Mesendoderm (in vitro differentiated cells): ENCODE measurements around the gene SLC1A1.

ENCODE experiments used
- DNase-seq: peaks from one replicate; pipeline ENCODE4 v3.0.0; 2013
- H2AK5ac ChIP-seq: 2 replicates; pipeline ENCODE4 v1.6.1; 2013; ENCODE audit warnings: low read length, inconsistent platforms
- H2BK120ac ChIP-seq: 2 replicates; pipeline ENCODE4 v1.6.1; 2013; ENCODE audit warnings: low read depth, mild to moderate bottlenecking, low read length, moderate library complexity, mixed read lengths
- H2BK15ac ChIP-seq: replicated peaks from 2 replicates; pipeline ENCODE4 v1.6.1; 2013; ENCODE audit warnings: low read depth, mild to moderate bottlenecking, moderate library complexity
- H2BK5ac ChIP-seq: 2 replicates; pipeline ENCODE4 v1.6.1; 2013; ENCODE audit warnings: low read length, inconsistent platforms
- H3K18ac ChIP-seq: 2 replicates; pipeline ENCODE4 v1.6.1; 2013; ENCODE audit warnings: mild to moderate bottlenecking, low read length, mixed read lengths
- H3K23ac ChIP-seq: one replicate; pipeline ENCODE4 v1.6.1; 2013; ENCODE audit warnings: low read length
- H3K27ac ChIP-seq: 2 replicates; pipeline ENCODE4 v1.5.1; 2013; ENCODE audit warnings: low read depth, mild to moderate bottlenecking, inconsistent platforms, low read length, moderate library complexity
- H3K27me3 ChIP-seq: 2 replicates; pipeline ENCODE4 v1.6.1; 2013; ENCODE audit warnings: low read length, control low read depth, mild to moderate bottlenecking, inconsistent platforms; ENCODE audit not compliant: insufficient read depth, poor library complexity
- H3K36me3 ChIP-seq: 2 replicates; pipeline ENCODE4 v1.6.1; 2013; ENCODE audit warnings: low read length, inconsistent platforms; ENCODE audit not compliant: control insufficient read depth, insufficient read depth
- H3K4ac ChIP-seq: one replicate; pipeline ENCODE4 v1.6.1; 2013; ENCODE audit warnings: low read depth, mild to moderate bottlenecking, low read length, moderate library complexity
- H3K4me1 ChIP-seq: 2 replicates; pipeline ENCODE4 v1.6.1; 2013; ENCODE audit warnings: low read depth, low read length, inconsistent platforms; ENCODE audit not compliant: control insufficient read depth
- H3K4me2 ChIP-seq: 2 replicates; pipeline ENCODE4 v1.6.1; 2013; ENCODE audit warnings: low read length
- H3K4me3 ChIP-seq: 2 replicates; pipeline ENCODE4 v1.5.1; 2013; ENCODE audit warnings: mild to moderate bottlenecking, low read length
- H3K56ac ChIP-seq: one replicate; pipeline ENCODE4 v1.6.1; 2013; ENCODE audit warnings: low read length
- H3K79me1 ChIP-seq: 2 replicates; pipeline ENCODE4 v1.6.1; 2013; ENCODE audit warnings: low read length, inconsistent platforms
- H3K79me2 ChIP-seq: 2 replicates; pipeline ENCODE4 v1.6.1; 2013; ENCODE audit warnings: mild to moderate bottlenecking, low read length; ENCODE audit not compliant: control insufficient read depth, insufficient read depth
- H3K9ac ChIP-seq: 2 replicates; pipeline ENCODE4 v1.6.1; 2013; ENCODE audit warnings: low read length, inconsistent platforms
- H4K5ac ChIP-seq: one replicate; pipeline ENCODE4 v1.6.1; 2013; ENCODE audit warnings: low read length
- H4K8ac ChIP-seq: one replicate; pipeline ENCODE4 v1.6.1; 2013; ENCODE audit warnings: low read depth, mild to moderate bottlenecking, control low read depth, low read length, moderate library complexity
- WGBS: extraction: QIAGEN DNeasy Blood & Tissue Kit; methylation state at CpG from one replicate; pipeline ENCODE4 v1.1.7; 2013; ENCODE audit warnings: low lambda C conversion rate, missing lambda C conversion rate; ENCODE audit not compliant: insufficient coverage; ENCODE audit errors: extremely low coverage; 5-methylcytosine and 5-hydroxymethylcytosine counted together

Gene SLC1A1

DNA sequence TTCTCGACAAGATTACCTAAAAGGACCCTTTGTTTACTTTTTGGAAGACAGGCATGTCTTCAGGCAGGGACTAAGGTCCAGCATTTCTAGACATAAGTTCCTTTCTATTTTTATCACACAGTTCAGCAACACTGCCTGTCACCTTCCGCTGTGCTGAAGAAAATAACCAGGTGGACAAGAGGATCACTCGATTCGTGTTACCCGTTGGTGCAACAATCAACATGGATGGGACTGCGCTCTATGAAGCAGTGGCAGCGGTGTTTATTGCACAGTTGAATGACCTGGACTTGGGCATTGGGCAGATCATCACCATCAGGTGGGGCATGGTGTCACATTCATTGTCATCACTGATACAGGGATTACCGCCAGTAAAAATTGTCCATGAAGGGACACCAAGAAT lies 86.2 kb downstream of the SLC1A1 start:
- no peak overlapping the region for H2BK5ac ChIP-seq
- no peaks in the 10 kb centered on the region for H3K79me2 ChIP-seq
- no peak overlapping the region for H3K23ac ChIP-seq
- no peak overlapping the region for H3K4me3 ChIP-seq
- H2AK5ac ChIP-seq = no peak overlapping the region
- no peak overlapping the region for H3K56ac ChIP-seq
- H4K8ac ChIP-seq = no peak overlapping the region
- H3K4me2 ChIP-seq = no peak overlapping the region
- peaks cover 4% of the 10 kb centered on the region for H3K4me1 ChIP-seq
- no peaks in the 10 kb centered on the region for H3K27me3 ChIP-seq
- H3K36me3 ChIP-seq = no peaks in the 10 kb centered on the region
- DNase-seq = no peak
- H2BK15ac ChIP-seq = no peak overlapping the region
- H4K5ac ChIP-seq = no peak overlapping the region
- H3K4ac ChIP-seq = no peak overlapping the region
- no peak overlapping the region for H2BK120ac ChIP-seq
- no CpG with 5 or more reads among the region's 8 CpGs for WGBS
- H3K9ac ChIP-seq = no peak overlapping the region
- no peak overlapping the region for H3K27ac ChIP-seq
- no peaks in the 10 kb centered on the region for H3K79me1 ChIP-seq
- no peak overlapping the region for H3K18ac ChIP-seq

DNA sequence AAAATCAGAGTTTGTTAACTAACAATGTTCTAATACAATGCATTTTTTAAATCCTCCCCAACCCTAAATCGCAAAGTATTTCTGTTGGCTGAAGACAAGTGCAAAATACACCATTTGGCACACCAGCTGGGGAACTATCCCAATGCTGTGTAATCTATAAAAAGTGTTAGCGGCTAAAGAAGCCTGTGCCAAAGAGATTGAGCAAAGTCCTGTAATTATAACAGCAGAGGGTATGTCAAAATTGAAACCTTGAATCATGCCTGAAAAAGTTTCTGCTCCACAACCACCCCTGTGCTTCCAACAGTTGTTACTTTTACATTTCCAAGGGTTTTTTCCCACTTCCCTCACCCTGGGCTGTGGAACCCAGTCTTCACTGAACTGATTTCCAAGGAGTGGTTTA lies 88.7 kb downstream of the SLC1A1 start:
- Histone ChIP-seq H3K4me1 (peaks cover 1% of the 10 kb centered on the region), H3K18ac (no peak overlapping the region), H4K8ac (no peak overlapping the region), H3K27ac (no peak overlapping the region), H3K56ac (no peak overlapping the region), H3K23ac (no peak overlapping the region), H2BK15ac (no peak overlapping the region), H3K4ac (no peak overlapping the region), H3K36me3 (no peaks in the 10 kb centered on the region), H3K9ac (no peak overlapping the region), H4K5ac (no peak overlapping the region), H2BK5ac (no peak overlapping the region), H3K79me1 (no peaks in the 10 kb centered on the region), H3K27me3 (no peaks in the 10 kb centered on the region), H3K4me2 (no peak overlapping the region), H3K4me3 (no peak overlapping the region), H2AK5ac (no peak overlapping the region), H3K79me2 (no peaks in the 10 kb centered on the region), H2BK120ac (no peak overlapping the region)
- WGBS = no CpG with 5 or more reads among the region's 2 CpGs
- DNase-seq = no peak

DNA sequence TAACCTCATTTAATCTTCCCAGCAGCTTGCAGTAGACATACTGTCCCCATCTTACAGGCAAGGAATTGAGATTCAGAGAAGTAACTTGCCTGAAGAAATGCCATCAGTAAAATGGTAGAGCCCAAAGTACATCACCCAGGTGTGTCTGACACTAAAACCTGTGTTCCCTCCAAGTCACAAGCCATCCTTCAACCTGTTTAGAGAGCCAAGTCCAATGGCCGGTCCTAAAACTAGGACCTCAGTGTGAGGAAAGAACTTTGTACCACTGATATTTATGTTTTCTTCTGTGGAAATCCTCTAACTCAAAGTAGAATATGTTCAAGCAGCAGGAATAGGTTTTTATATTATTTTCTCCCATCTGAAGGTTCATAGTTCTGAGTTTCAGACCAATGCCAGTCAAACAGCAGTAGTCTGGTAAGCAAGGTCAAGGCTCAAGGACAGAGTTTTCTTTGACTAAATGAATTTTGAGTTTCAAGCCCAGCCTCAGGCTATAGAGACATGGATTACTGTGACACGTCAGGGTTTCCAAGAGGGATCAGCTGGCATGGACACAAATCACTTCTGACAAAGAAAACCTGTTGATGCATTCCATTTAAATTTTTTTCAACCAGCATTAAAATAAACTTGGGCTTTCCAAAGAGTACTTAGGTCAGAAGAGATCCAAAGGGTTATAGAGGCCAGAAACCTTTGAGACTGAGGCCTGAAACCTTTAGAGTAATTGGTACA lies 90.9 kb downstream of the SLC1A1 start:
- H3K4ac ChIP-seq = no peak overlapping the region
- H2BK120ac ChIP-seq = no peak overlapping the region
- H3K27ac ChIP-seq = no peak overlapping the region
- no peak overlapping the region for H3K4me2 ChIP-seq
- no peak overlapping the region for H2BK15ac ChIP-seq
- no peak overlapping the region for H4K8ac ChIP-seq
- H2BK5ac ChIP-seq = no peak overlapping the region
- no peak for DNase-seq
- H3K9ac ChIP-seq = no peak overlapping the region
- no peak overlapping the region for H2AK5ac ChIP-seq
- H3K79me1 ChIP-seq = no peaks in the 10 kb centered on the region
- H3K36me3 ChIP-seq = no peaks in the 10 kb centered on the region
- no peak overlapping the region for H3K4me3 ChIP-seq
- H3K79me2 ChIP-seq = no peaks in the 10 kb centered on the region
- no peak overlapping the region for H3K18ac ChIP-seq
- H3K27me3 ChIP-seq = no peaks in the 10 kb centered on the region
- H4K5ac ChIP-seq = no peak overlapping the region
- no peak overlapping the region for H3K56ac ChIP-seq
- no peaks in the 10 kb centered on the region for H3K4me1 ChIP-seq
- no CpG with 5 or more reads among the region's 2 CpGs for WGBS
- H3K23ac ChIP-seq = no peak overlapping the region

DNA sequence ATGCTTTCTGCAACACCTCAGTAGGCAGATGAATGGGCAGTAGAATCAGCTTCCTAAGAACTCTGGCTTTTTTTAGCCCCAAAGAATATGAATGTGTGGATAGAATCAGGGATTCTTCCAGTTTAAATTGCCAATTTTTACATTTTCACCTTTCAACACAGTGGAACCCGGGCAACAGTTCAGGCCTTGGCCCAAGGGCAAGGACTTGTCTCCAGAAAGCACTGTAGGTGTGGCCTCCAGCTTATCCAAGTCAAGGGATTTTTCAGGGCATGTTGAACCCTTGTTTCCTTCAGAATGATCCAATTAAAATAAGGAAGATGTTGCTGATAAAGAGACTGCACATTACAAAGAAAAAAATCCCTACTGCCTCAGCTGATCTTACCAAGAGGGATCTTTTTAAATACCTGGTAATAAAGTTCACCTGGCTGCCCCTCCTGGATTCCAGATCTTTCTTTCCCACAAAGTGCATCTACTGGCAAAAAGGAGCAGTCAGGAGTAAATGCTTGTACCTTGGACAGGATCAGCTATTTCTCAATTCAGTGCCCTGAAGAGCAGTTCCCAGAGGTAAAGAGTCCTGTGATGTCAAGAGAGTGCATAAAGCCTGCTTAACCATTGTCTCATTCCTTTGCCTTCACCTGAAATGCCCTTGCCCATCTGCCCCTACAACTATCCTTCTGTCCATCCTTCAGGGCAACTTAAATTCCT lies 91.7 kb downstream of the SLC1A1 start:
- Histone ChIP-seq H3K27me3 (no peaks in the 10 kb centered on the region), H4K5ac (no peak overlapping the region), H3K79me2 (no peaks in the 10 kb centered on the region), H2AK5ac (no peak overlapping the region), H3K4me3 (no peak overlapping the region), H3K18ac (no peak overlapping the region), H2BK15ac (no peak overlapping the region), H3K23ac (no peak overlapping the region), H3K79me1 (no peaks in the 10 kb centered on the region), H3K4ac (no peak overlapping the region), H3K9ac (no peak overlapping the region), H3K56ac (no peak overlapping the region), H3K4me2 (no peak overlapping the region), H2BK120ac (no peak overlapping the region), H3K36me3 (no peaks in the 10 kb centered on the region), H3K27ac (no peak overlapping the region), H4K8ac (no peak overlapping the region), H3K4me1 (no peaks in the 10 kb centered on the region), H2BK5ac (no peak overlapping the region)
- no CpG with 5 or more reads among the region's 1 CpG for WGBS
- DNase-seq = no peak

- H3K36me3 ChIP-seq = no peaks in the 10 kb centered on the region
- H3K79me2 ChIP-seq = no peaks in the 10 kb centered on the region
- H3K27me3 ChIP-seq = no peaks in the 10 kb centered on the region
- H3K4ac ChIP-seq = no peak overlapping the region
- H3K23ac ChIP-seq = no peak overlapping the region
- no peak overlapping the region for H3K18ac ChIP-seq
- DNase-seq = no peak
- no peaks in the 10 kb centered on the region for H3K4me1 ChIP-seq
- no peaks in the 10 kb centered on the region for H3K79me1 ChIP-seq
- H2BK5ac ChIP-seq = no peak overlapping the region
- no peak overlapping the region for H3K4me3 ChIP-seq
- H2BK120ac ChIP-seq = no peak overlapping the region
- no peak overlapping the region for H3K27ac ChIP-seq
- no peak overlapping the region for H3K56ac ChIP-seq
- H3K9ac ChIP-seq = no peak overlapping the region
- no peak overlapping the region for H4K8ac ChIP-seq
- H4K5ac ChIP-seq = no peak overlapping the region
- H2AK5ac ChIP-seq = no peak overlapping the region
- no peak overlapping the region for H2BK15ac ChIP-seq
- WGBS = no CpG with 5 or more reads among the region's 12 CpGs
- H3K4me2 ChIP-seq = no peak overlapping the region
Observed at GRCh38 chr9:4583001-4583400, 92.7 kb downstream of the SLC1A1 start.
